AG08395 (cell line): ENCODE measurements around the gene PLCL1.

Source experiments
- DNase-seq: peaks from one replicate; pipeline ENCODE4 v3.0.0; 2012; ENCODE audit warnings: mixed read lengths, low spot score

PLCL1 gene

DNA sequence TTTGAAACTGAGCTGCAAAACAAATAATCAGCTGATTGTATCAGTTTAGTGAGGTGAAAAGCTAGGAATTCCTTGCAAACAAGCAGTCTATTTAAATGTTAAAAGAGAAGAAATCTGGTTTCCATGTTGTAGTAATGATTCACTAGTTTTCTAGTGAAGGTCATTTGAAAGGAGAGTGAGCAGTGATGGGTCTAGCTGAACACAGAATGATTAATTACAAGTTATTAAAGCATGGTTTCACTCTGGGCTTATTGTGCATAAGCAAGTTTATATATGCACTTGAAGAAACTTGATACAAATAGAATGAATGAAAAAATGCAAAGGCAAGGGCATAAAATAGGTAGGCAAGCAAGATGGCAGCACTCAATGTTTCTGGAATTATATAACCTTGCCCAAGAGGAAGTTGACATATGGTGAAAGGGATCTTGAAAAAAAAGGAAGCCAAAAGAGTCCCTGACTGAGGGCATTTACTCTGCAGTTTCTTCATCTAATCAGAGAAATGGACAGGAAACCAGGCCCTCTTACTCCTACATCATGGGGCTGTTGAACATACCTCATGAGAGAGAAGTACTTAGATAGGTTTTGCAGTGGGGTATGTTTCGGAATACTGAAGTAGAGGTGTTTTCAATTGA lies 53.2 kb downstream of the PLCL1 start:
- no peak for DNase-seq

DNA sequence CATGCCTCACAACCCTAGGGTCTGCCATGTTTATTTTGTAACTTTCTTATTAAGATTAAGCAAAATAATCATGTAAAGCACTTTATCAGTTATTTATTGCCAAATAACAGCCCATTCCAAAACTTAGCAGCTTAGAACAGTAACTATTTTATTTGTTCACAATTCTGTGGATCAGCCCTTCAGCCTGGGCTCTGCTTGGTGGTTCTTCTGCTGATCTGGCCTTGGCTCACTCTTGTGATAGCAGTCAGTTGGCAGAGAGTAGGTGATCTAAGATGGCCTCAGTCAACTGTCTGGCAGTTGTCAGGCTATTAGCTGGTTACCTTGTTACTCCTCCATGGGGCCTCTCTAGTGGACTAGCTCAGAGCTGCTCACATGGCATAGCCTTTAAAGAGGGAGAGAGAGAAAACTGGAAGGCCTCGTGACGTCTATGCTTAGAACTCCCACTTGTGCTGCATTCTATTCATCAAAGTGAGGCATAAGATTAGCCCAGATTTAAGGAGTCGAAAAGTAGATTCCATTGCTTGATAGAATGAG lies 54.3 kb downstream of the PLCL1 start:
- DNase-seq = no peak

DNA sequence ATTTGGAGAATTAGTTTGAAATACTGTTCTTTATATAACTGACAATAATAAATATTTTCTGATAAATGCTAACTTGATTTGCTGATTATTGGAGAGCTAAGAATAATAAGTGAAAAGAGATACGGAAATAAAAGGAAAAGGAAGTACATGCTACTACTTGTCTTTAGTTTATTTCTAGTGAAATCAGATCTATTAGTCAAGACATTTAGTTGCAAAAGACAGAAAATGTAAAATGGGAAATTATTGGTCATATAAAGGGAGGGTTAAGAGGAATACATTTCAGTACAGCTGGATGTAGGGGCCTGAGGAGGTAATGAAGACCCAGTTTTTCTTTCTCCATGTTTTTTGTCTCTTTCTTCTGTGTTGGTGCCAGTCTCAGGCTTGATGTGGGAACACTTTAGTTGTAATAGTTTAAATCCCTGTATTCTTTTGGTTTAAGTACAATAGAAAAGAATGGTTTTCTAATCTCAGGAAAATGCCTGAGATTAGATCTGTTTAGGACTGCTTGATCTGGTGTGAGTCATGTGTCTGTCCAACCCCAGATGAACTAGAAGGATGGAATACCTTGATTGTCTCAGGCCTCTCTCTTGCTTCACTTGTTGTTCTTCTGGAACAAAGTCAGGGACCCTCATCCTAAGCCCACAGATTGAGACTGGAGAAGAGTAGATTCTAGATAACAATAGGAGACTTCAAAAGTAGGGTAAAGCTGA lies 58.0 kb downstream of the PLCL1 start:
- no peak for DNase-seq

DNA sequence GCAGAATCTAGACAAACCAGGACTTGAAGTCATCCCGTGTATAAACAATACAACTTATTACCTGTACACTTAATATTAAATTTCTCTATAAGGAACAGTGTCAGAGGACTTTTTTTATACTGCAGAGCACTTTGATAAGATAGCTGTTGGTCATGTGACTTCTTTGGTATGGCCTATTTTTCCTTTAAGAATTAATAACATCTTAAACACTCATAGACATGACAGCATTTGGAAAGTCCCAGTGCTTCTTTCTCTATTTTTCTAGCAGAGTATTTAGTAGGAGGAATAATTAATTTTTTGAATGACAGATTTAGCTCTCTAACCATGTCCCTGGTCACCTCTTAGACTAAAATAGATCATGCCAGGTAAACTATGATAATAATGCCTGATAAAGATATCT lies 59.4 kb downstream of the PLCL1 start:
- DNase-seq = no peak

DNA sequence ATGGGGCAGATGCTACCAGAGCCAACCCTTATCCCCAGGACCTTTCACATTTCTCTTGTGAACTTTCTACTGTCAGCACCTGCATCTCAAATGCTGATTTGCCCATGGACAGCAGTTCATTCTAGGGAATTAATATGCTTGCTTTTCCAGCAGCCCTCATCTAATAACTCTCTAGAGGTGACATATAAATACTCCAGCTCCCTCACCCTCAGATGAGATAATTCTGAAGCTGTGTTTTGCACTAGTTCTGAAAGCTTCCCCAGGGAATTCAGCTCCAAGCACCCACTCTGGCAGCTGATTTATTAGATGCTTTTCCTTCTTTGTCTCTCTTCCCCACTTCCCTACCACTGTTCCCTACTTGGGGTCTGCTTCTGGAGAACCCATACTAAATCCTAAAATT lies 62.1 kb downstream of the PLCL1 start:
- no peak for DNase-seq

DNA sequence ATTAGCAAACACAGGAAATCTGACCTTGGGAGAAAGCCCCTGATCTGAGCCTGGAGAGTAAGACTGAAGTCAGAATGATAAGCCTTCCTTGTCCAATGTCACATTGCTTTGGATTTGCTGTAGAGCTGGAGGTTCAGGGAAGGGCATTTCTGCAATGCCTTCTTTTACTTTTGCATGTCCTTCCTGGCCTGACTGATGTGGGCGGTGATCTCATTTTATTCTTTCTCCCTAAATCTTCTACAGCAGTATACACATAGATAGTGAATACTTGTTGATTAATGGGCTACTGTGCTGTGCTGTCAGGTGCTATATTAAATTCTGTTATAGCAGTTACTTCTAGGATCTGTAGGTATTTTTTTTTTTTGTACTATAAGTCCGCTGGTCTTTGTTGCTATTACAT lies 62.6 kb downstream of the PLCL1 start:
- DNase-seq = no peak

DNA sequence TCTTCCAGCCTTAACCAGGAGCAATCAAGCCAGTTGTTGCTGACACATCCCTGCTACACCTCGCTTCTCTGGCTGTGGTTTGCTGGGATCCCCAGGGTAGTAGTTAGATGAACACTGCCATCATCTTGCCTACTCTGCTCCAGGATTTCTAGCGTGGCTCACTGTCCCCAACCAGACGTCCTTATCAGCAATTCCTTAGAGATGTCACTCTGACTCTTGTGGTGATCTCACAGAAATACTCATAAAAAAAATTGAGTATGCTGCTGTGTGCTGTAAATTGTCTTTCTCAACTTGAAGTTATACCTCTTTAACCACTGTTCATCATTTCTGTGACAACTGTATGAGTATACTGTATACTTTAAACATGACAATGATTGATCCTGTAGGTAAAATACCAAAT lies 63.2 kb downstream of the PLCL1 start:
- DNase-seq = no peak

DNA sequence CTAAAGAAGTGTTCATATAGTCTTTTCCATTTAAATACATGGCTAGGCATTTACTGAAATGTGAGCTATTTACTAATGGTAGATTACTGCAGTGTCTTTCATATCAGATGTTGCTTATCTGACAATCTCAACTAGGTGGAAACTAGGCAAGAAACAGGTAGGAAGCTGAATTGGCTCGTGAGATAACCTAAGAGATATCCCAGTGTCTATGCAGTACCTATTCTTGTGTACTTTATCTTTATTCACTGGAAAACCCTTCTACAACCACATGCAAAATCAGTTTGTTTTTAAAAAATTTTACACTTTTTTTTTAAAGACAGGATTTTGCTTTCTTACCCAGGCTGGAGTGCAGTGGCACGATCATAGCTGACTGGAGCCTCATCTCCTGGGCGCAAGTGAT lies 63.8 kb downstream of the PLCL1 start:
- no peak for DNase-seq

DNA sequence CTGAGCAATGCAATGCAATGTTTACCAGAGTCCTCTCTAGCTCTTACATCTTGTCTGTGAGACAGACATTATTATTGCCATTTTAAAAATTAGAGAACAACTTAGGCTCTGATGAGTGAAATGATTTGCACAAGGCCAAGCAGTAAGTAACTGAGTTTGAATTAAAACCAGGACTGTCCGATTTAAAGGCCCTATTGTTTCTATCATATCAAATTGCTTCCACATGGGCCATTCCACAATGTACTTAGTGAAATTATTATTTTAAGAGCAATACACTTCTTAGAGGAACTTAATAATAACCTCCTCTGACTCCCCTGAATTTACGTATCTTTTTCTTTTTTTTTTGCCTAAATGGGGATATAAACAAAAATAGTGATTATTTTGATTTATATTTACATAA lies 64.6 kb downstream of the PLCL1 start:
- no peak for DNase-seq

DNA sequence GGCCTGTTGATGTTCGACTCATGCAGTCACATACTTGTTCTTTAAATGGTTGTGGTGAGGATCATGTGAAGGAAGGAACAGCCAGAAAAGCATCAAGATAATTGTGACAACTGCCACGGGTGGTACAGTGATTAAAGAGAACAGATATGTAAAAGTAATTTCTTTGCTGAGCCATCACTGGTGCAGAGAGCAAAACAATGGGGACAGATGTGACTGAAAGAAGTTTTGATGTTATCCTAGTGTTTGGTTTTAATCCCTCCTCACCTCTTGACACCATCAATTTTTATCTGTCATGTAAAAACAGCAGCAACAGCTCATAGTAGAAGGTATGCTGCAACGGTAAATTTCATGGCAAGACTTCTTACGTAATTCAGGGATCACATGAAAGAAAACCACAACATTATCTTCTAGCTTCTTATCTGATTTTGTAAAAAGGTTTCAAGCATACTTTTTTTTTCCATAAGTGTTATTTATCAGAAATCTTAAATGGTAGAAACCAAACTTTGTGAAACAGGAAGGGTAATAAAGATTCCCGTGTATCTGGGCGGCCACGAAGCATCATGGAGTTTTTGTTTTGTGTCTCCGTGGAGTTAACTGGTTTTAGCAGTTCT lies 65.2 kb downstream of the PLCL1 start:
- no peak for DNase-seq

DNA sequence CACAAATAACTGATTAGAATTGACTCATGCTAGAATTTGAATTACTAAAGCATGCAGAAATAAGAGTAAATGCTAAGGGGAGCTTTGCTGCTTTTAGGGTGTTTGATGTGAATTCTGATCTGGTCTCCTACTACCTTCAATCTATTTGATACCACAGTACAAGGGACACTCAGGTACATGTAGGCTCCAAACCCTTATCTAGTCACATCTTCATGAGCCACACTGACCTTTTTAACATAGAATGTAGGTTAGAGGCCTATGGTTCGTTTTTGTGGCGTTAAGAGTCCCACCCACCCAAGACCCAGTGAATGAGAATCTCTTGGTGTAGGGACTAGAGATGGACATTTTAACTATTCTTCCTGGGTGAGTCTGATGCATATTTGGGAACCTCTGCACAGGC lies 65.7 kb downstream of the PLCL1 start:
- DNase-seq = no peak

DNA sequence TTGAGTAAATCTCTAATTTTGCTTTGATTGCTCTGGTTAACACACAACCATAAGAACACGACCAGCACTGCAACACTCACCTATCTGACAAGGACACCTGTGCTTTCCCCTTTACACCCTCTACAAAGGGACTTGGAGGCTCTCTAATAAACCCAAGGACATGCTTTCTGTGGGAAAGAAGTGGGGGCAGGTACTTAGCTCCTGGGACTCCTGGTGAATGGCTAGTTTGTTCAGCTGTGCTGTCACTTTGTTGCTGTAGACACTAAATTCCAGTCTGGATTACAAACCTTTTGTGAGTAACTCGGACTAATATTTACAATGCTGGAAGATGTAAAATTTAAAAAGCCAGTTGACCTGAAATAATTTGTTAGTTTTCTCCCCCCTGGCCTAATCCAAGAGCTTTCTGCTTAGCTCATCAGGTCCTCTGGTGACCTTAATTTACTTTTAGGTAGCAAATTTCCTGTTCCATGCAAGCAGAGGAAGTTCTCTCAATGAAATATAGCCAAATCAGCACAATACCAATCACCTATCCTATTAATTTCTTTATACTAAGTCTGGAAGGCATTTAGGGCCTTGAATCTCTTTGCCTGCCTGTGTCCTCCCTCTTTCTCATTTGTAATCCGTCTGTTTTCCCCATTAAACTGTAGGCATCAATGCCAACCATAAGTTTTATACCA lies 67.5 kb downstream of the PLCL1 start:
- no peak for DNase-seq

DNA sequence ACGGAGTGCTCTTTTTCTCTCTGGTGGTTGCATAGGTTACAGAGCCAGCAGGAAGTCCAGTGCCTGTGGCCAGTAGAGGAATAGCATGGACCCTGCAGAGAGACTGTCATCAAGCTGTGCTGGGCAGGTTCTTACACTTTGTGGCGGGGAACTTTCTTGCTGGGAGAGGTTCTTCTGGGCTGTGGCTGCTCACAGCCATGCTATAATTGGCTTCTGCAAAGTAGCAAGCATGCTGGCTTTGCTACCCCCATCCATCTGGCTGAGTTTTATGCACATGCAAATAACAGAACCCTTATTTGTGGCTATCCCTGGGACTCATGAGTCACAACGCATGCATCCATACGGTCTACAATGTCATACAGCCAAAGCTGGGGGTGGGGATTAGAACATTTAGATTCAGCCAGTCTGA lies 68.9 kb downstream of the PLCL1 start:
- peak; percentile 60 for DNase-seq

DNA sequence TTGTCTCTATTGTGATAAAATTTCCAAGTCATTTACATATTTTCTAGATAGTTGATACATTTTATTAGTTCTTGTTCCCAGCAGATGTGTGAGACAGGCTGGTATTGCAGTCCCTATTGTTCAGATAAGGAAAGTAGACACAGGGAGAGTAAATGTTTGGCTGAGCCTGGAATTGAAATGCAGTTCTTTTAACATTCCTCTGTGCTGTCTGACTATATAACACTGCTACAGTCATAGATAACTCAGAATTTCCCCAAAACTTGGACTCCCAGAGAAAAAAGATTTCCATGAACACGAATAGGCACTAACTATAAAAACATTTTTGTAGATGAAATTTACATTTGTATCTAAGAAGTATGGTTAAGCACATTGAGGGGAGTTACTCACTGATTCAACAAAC lies 71.4 kb downstream of the PLCL1 start:
- no peak for DNase-seq

DNA sequence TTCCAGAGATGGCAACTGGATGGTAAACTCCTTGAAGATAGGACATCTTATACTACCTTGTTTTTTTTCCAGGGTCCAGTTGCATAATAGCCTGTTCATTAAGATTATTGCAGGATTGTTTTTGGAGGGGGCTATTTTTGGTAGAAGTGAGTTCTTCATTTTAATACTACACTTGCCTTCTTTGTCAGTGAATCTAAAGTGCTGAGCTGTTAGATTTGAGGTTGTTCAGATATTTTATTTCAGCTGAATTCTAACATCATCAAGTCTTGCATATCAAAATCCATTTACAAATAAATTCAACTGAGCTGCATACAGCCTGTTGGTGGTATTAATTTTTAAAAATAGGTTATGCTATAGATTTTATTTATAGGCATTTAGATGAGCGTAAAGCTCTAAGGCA lies 72.1 kb downstream of the PLCL1 start:
- no peak for DNase-seq

DNA sequence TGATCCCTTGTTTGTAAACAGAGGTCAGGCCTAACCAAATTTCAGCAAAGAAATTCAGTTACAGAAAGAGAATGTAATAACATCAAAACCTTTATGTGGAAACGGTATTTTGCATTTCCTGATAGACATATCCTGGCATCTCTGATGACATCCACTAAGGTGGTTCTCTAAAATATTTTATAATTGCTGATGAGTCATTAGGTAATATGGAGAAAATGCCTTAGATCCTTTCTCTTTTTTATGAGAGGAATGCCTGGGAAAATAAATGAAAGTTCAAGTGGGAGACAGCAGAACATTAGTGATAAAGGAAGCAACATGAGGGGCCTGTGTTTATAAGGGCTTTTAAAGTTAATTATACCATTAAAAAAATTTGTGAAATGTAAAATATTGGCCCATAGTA lies 72.6 kb downstream of the PLCL1 start:
- DNase-seq = no peak

DNA sequence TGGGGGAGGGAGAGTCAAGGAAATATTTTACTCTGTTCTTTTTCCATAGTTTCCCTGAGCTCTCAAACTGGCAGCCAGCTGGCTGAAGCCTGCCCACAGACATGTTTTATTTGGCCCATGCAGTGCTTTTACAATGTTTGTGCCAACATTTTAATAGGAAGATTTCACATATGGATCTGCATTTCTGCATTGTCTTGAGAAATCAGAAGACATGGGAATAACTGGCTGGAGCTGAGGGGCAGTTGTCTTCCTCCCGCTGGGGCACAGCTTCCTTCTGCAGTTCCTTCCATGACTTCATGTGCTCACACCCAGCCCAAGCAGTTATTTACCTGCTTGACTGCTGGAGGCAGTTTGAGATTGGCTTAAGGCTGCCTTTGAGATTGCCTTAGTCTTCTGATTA lies 74.4 kb downstream of the PLCL1 start:
- DNase-seq = no peak

DNA sequence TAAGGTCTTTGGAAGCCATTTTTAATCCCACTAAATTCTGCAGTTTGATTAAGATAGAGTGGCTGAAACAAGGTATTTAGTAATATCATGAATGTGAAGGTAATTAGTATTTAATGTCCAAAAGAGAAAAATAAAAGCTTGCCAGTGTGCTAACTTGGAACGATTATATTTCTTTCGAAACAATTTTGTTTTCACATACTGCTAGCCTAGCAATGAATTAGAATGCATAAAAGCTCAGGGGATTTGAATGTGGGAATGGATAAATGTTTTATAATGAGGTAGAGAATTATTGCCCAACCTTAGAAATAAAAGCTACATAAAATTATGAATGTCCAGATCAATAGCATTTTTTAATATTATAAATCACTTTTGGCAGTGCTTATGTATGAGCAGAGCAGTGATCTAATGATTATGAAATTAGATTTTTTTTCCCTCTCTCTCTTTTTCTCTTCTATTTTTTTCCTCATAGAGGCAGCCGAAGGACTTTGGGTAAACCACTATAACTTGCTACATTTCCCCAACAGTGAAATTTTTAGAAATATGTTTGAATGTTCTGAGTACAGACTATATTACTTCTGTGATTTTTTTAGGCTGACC lies 75.5 kb downstream of the PLCL1 start:
- DNase-seq = no peak

DNA sequence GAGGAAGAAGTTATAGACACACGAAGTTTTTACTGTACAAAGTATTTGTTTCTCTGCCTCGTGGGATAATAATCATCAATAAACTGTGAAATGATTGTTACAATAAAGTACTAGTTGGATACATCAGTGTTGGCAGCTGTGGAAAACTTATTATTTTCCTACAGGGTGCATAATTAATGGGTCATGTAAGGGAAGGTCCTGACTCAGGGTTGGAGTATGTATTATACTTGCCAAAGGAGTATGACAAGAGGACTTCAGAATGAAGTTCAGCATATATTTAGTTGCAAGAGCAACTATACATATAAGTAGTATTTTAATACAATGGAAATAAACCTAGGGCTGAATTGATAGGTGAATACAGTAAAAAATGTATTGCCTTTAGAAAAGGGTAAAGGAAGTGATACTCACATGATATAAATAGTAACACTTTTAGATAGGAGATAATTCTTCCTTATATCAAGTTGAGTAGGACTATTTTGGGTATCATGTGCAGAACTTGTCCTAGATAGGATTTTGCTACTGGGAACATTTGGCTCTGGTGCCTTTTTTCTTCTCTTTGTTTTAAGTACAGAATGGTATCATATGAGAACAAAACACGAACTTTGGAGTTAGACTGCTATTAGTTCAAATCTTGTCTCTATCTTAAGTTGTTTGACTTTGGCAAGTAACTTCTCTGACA lies 79.1 kb downstream of the PLCL1 start:
- peak; percentile 54 for DNase-seq

DNA sequence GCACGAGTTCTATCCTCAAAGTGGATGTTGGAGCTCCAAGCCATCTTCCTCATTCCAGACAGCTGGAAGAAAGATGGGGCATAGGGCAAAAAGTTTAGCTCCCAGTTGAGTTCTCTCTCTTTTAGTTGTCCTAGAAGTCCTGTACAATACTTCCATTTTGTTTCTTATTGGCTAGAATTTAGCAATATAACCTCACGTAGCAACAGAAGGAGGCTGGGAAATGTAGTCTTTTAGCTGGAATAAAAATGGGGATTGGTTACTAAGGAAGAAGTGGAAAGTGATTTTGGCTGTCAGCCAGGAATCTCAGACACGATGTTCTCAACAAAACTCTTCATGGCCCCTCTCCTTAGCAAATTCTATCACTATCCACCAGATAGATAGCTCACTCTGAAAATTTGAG lies 79.9 kb downstream of the PLCL1 start:
- DNase-seq = no peak

DNA sequence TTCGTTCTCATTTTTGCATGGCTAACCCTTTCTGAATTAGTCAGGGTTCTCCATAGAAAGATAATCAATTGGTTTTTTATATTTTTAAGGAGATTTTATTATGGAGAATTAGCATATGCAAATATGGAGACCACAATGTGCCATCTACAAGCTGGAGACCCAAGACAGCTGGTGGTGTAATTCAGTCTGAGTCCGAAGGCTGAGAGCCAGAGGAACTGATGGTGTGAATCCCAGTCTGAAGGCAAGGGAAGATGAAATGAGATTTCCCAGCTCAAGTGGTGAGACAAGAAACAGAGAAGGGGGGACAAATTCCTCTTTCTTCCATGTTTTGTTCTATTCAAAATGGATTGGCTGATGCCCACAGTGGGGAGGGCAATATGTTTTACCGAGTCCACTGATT lies 80.7 kb downstream of the PLCL1 start:
- no peak for DNase-seq

DNA sequence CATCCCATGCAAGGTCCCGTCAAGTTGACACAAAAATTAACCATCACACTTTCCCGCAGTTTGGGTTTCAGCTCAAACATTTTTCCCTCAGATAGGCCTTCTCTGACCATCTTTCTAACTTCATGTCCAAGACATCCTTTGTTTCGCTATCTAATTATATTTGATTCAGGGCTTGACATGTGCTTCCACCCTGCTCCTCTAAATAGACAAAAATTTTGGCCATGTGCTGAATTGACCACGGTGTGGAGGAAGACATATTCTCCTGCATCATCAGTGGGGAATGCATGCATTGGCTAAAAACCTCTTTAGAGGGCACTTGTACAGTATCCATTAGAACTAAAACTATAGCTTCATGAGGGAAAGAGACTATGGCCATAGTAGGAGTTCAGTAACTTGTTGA lies 81.2 kb downstream of the PLCL1 start:
- DNase-seq = no peak
